Naive B cell (primary cell): ENCODE results near the gene RTL5. TPM values are rescaled to one million over a fixed set of nuclear protein-coding genes. Genes with fewer than 3 reads are reported as not detected.

Experiments
- ATAC-seq, 2 donors: fragments of 150-1000 bp; cut with Tn5 transposase; 2 replicates each; pipeline ENCODE4 v1.10.0; 2021; ENCODE audit warnings: low read depth in 2 of 2, mild to moderate bottlenecking in 2 of 2, moderate library complexity in 2 of 2
- DNase-seq: peaks from one replicate; pipeline ENCODE4 v3.0.0; 2022
- H3K27ac Mint-ChIP-seq, 6 donors: one replicate each; pipeline ENCODE4 v1.8.0; 2020 to 2022; ENCODE audit warnings: mild to moderate bottlenecking in 6 of 6, mixed read lengths in 6 of 6, moderate library complexity in 5 of 6, inconsistent platforms in 2 of 6
- H3K27me3 Mint-ChIP-seq, 3 donors: one replicate each; pipeline ENCODE4 v1.8.0; 2021 to 2022; ENCODE audit warnings: mixed read lengths in 3 of 3, mild to moderate bottlenecking in 1 of 3
- H3K36me3 Mint-ChIP-seq, 2 donors: one replicate each; pipeline ENCODE4 v1.8.0; 2020 to 2022; ENCODE audit warnings: mixed read lengths in 2 of 2, inconsistent platforms in 1 of 2, mild to moderate bottlenecking in 1 of 2
- H3K4me1 Mint-ChIP-seq, 3 donors: one replicate each; pipeline ENCODE4 v1.8.0; 2020 to 2022; ENCODE audit warnings: mixed read lengths in 3 of 3, inconsistent platforms in 1 of 3, mild to moderate bottlenecking in 1 of 3, moderate library complexity in 1 of 3
- H3K4me3 Mint-ChIP-seq, 8 donors: one replicate each; pipeline ENCODE4 v1.8.0; 2020 to 2022; ENCODE audit warnings: mild to moderate bottlenecking in 8 of 8, mixed read lengths in 8 of 8, moderate library complexity in 8 of 8, inconsistent platforms in 2 of 8
- H3K9me3 Mint-ChIP-seq, 7 donors: one replicate each; pipeline ENCODE4 v1.8.0; 2020 to 2022; ENCODE audit warnings: mixed read lengths in 7 of 7, mild to moderate bottlenecking in 5 of 7, inconsistent platforms in 2 of 7, moderate library complexity in 1 of 7
- polyA plus RNA-seq, 6 donors: library from polyadenylated mRNA; unstranded; fragments of 300-500 nt; fragmentation: Illumina TruSeq; gene quantifications; one replicate each; pipeline ENCODE4 v1.2.3, GENCODE V29; 2021; ENCODE audit warnings: low read depth in 6 of 6

The RTL5 gene
- polyA plus RNA-seq, 6 donors from 2014 or later = 0.12 to 0.17 TPM; not detected in 4

- H3K4me3 Mint-ChIP-seq = peak overlapping the region in 3 of 8 donors; percentile 26 to 79 (median 62)
- peak overlapping the region in 4 of 6 donors; percentile 61 to 80 (median 71) for H3K27ac Mint-ChIP-seq
- peak; percentile 81 to 85 for ATAC-seq
Observed at GRCh38 chrX:72142094-72142793, 10.5 kb upstream of the RTL5 start.

GRCh38 chrX:72141372-72142004 is 9.8 kb upstream of the RTL5 start:
- Mint-ChIP-seq H3K9me3 (no peaks in the 10 kb centered on the region), H3K36me3 (no peaks in the 10 kb centered on the region), H3K4me1 (peaks cover 6 to 11% (median 10%) of the 10 kb centered on the region in 3 donors), H3K4me3 (peak overlapping the region in 1 of 8 donors; percentile 49), H3K27me3 (peaks cover 13 to 41% (median 14%) of the 10 kb centered on the region in 3 donors), H3K27ac (peak overlapping the region in 2 of 6 donors; percentile 61 to 75)
- DNase-seq = no peak
- peak in 1 of 2 donors; percentile 24 for ATAC-seq

More at GRCh38 chrX:72142094-72142793, 10.5 kb upstream of the RTL5 start:
- no peaks in the 10 kb centered on the region for H3K36me3 Mint-ChIP-seq
- H3K4me1 Mint-ChIP-seq = peaks cover 6 to 11% (median 10%) of the 10 kb centered on the region in 3 donors
- no peaks in the 10 kb centered on the region for H3K9me3 Mint-ChIP-seq
- peak; percentile 33 for DNase-seq
- H3K27me3 Mint-ChIP-seq = peaks cover 13 to 46% (median 14%) of the 10 kb centered on the region in 3 donors

- H3K4me1 Mint-ChIP-seq = peaks cover 6 to 11% (median 10%) of the 10 kb centered on the region in 3 donors
Observed at GRCh38 chrX:72139538-72139937, 7.8 kb upstream of the RTL5 start.

GRCh38 chrX:72137846-72138495 is 6.3 kb upstream of the RTL5 start:
- H3K27ac Mint-ChIP-seq = no peak overlapping the region
- DNase-seq (no peak), ATAC-seq (no peak)
- H3K9me3 Mint-ChIP-seq = peaks cover 0 to 2% (median 0%) of the 10 kb centered on the region in 7 donors
- no peaks in the 10 kb centered on the region for H3K36me3 Mint-ChIP-seq
- H3K4me3 Mint-ChIP-seq = no peak overlapping the region
- peaks cover 6 to 10% (median 10%) of the 10 kb centered on the region in 3 donors for H3K4me1 Mint-ChIP-seq
- H3K27me3 Mint-ChIP-seq = peaks cover 9 to 62% (median 38%) of the 10 kb centered on the region in 3 donors

More at GRCh38 chrX:72139538-72139937, 7.8 kb upstream of the RTL5 start:
- Mint-ChIP-seq H3K27ac (no peak overlapping the region), H3K36me3 (no peaks in the 10 kb centered on the region), H3K27me3 (peaks cover 9 to 49% (median 22%) of the 10 kb centered on the region in 3 donors), H3K4me3 (no peak overlapping the region), H3K9me3 (no peaks in the 10 kb centered on the region)
- DNase-seq (no peak), ATAC-seq (no peak)

DNA sequence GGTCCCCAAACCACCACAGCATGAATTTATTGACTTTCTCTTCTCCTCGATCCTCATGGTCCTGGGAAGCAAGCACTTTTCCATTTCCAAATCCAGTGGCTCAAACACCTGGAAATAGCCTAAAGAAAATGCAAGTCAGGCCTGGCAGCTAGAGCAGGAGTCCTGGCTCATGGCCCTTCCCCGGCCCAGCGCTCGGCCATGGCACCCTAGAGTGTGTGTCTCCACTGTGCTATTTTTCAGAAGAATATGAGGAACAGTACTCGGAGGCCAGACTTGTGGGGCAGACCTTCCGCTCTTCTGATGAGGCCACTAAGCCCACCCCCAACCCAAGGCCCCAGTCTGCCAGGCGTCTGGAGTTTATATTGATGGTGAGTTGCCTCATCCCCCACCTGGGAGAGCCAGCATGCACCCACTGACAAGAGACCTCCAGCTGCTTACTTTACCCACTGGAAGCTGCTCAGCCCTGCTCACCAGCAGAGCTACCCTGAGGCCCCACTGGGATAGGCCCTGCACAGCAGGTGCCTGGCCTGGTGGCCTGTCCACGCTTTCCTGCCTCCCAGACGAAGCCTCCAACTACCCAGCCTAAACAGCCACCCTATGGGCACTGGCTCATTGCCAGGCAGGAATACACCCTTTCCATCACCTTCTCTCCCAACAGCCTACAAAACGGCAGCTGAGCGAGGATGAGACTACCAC is 2.3 kb upstream of the RTL5 start:
- ATAC-seq (no peak), DNase-seq (no peak)
- H3K27me3 Mint-ChIP-seq = peaks cover 11 to 61% (median 55%) of the 10 kb centered on the region in 3 donors
- peaks cover 0 to 6% (median 0%) of the 10 kb centered on the region in 7 donors for H3K9me3 Mint-ChIP-seq
- no peak overlapping the region for H3K27ac Mint-ChIP-seq
- H3K36me3 Mint-ChIP-seq = no peaks in the 10 kb centered on the region
- peaks cover 5 to 9% (median 8%) of the 10 kb centered on the region in 3 donors for H3K4me1 Mint-ChIP-seq
- no peak overlapping the region for H3K4me3 Mint-ChIP-seq

GRCh38 chrX:72132456-72132855 is 741 bp upstream of the RTL5 start:
- H3K27ac Mint-ChIP-seq = no peak overlapping the region
- H3K4me1 Mint-ChIP-seq = peaks cover 5 to 9% (median 8%) of the 10 kb centered on the region in 3 donors
- peaks cover 15 to 69% (median 55%) of the 10 kb centered on the region in 3 donors for H3K27me3 Mint-ChIP-seq
- peak overlapping the region; percentile 70 to 87 (median 78) for H3K4me3 Mint-ChIP-seq
- ATAC-seq = no peak
- H3K36me3 Mint-ChIP-seq = no peaks in the 10 kb centered on the region
- no peak for DNase-seq
- peaks cover 0 to 6% (median 0%) of the 10 kb centered on the region in 7 donors for H3K9me3 Mint-ChIP-seq

DNA sequence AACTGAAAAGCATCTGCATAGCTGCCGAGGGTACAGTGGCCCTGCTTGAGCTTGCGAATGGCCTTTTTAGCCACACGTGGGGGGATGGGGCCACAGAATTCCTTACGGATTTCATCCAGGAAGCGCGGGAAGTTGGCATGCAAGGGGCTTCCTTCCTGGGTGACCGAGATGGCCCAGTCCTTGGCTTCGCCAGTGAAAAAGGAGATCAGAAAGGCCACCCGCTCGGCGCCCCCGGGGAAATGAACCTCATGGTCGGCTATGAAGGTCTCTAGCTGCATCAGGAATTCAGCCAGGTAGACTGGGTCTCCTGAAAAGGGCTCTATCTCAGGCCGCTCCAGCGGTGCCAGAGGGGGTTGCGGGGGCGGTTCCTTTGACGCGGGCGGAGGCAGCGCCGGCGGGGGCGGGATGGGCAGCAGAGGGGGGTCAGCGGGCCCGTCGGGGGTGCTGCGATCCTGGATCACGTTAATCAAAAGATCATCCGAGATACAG is 909 bp downstream of the RTL5 start:
- DNase-seq (no peak), ATAC-seq (no peak)
- Mint-ChIP-seq H3K27me3 (peaks cover 20 to 61% (median 49%) of the 10 kb centered on the region in 3 donors), H3K4me3 (peak overlapping the region in 7 of 8 donors; percentile 51 to 88 (median 76)), H3K36me3 (no peaks in the 10 kb centered on the region), H3K4me1 (peaks cover 5 to 9% (median 8%) of the 10 kb centered on the region in 3 donors), H3K27ac (peak overlapping the region in 2 of 6 donors; percentile 26 to 44), H3K9me3 (peaks cover 0 to 6% (median 0%) of the 10 kb centered on the region in 7 donors)

- ATAC-seq (no peak), DNase-seq (no peak)
- H3K36me3 Mint-ChIP-seq = no peaks in the 10 kb centered on the region
- H3K4me3 Mint-ChIP-seq = peak overlapping the region in 5 of 8 donors; percentile 7 to 88 (median 49)
- peaks cover 20 to 60% (median 47%) of the 10 kb centered on the region in 3 donors for H3K27me3 Mint-ChIP-seq
- no peak overlapping the region for H3K27ac Mint-ChIP-seq
- peaks cover 5 to 9% (median 8%) of the 10 kb centered on the region in 3 donors for H3K4me1 Mint-ChIP-seq
- peaks cover 0 to 6% (median 0%) of the 10 kb centered on the region in 7 donors for H3K9me3 Mint-ChIP-seq
Observed at GRCh38 chrX:72130156-72130761, 1.5 kb downstream of the RTL5 start.

DNA sequence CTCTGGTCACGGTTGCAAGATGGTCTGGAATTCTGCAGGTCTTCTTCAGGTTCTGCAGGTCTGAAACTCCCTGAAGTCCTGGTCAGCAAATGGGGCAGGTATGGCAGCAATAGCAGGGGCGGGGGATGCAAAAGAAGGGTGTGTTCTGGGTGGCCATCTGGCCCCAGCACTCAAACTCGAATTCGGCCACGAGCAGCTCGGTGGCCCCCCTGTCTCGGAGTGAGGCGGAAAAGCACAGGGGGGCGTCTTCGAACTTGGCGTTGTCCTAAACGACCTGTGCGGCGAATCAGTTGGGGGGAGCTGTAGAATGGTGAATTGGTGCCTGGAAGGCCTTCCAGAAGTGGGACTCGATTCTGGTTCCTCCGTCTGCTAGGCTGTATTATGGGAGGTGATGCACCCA is 2.1 kb downstream of the RTL5 start:
- no peak overlapping the region for H3K27ac Mint-ChIP-seq
- ATAC-seq (no peak), DNase-seq (no peak)
- peaks cover 25 to 60% (median 47%) of the 10 kb centered on the region in 3 donors for H3K27me3 Mint-ChIP-seq
- H3K9me3 Mint-ChIP-seq = peaks cover 0 to 6% (median 0%) of the 10 kb centered on the region in 7 donors
- no peaks in the 10 kb centered on the region for H3K36me3 Mint-ChIP-seq
- peak overlapping the region in 1 of 8 donors; percentile 70 for H3K4me3 Mint-ChIP-seq
- H3K4me1 Mint-ChIP-seq = peaks cover 8 to 10% (median 9%) of the 10 kb centered on the region in 3 donors

- DNase-seq = peak; percentile 29
- H3K4me1 Mint-ChIP-seq = peaks cover 8 to 12% (median 10%) of the 10 kb centered on the region in 3 donors
- no peak for ATAC-seq
- H3K4me3 Mint-ChIP-seq = peak overlapping the region in 1 of 8 donors; percentile 70
- H3K27ac Mint-ChIP-seq = no peak overlapping the region
- H3K36me3 Mint-ChIP-seq = no peaks in the 10 kb centered on the region
- peaks cover 25 to 61% (median 39%) of the 10 kb centered on the region in 3 donors for H3K27me3 Mint-ChIP-seq
- peaks cover 0 to 6% (median 0%) of the 10 kb centered on the region in 7 donors for H3K9me3 Mint-ChIP-seq
Observed at GRCh38 chrX:72128881-72129280, 2.8 kb downstream of the RTL5 start.

DNA sequence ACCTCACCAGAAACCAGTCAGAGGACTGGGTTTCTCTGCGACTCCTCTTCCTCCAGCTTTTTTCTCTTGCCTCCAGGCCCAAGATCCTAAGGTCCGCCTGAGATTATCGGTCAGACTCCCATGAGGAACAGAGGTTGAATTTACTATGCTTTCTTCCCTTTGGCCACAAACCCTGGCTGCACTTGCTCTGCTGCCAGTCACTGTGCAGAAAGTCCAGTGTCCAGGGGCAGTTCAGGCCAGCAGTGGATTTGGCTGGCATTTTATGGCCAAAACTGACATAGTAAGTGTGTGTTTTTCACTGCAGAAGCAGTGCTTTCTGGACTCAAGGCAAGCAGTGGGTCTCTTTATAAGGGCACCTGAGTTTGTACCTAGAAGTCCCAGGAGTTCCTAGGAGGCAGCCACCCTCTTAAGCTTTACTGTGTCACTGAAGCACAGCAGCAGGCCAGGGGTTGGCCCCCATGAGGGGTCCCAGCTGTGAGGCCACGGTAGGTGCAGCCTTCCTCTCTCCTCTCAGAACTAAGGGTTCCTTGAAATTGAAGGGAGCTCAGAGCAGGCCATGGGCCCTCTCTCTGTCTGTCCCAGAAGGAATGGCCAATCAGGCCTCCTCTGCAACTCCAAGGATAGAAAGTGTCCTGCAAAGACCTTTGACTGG is 3.4 kb downstream of the RTL5 start:
- no peak overlapping the region for H3K27ac Mint-ChIP-seq
- H3K36me3 Mint-ChIP-seq = no peaks in the 10 kb centered on the region
- H3K4me3 Mint-ChIP-seq = peak overlapping the region in 2 of 8 donors; percentile 47 to 70
- ATAC-seq (no peak), DNase-seq (no peak)
- peaks cover 0 to 6% (median 0%) of the 10 kb centered on the region in 7 donors for H3K9me3 Mint-ChIP-seq
- peaks cover 25 to 60% (median 34%) of the 10 kb centered on the region in 3 donors for H3K27me3 Mint-ChIP-seq
- H3K4me1 Mint-ChIP-seq = peaks cover 12 to 15% (median 12%) of the 10 kb centered on the region in 3 donors

GRCh38 chrX:72127332-72127731 is 4.4 kb downstream of the RTL5 start:
- DNase-seq = no peak
- Mint-ChIP-seq H3K4me3 (no peak overlapping the region), H3K9me3 (peaks cover 0 to 3% (median 0%) of the 10 kb centered on the region in 7 donors), H3K27ac (no peak overlapping the region), H3K36me3 (no peaks in the 10 kb centered on the region), H3K27me3 (peaks cover 25 to 59% (median 30%) of the 10 kb centered on the region in 3 donors), H3K4me1 (peaks cover 12 to 20% (median 17%) of the 10 kb centered on the region in 3 donors)
- ATAC-seq = no peak
